HG03378 (cell line): Measurements from ENCODE around the gene ACTG1.
"Not testable (repeated sequence)": the region's sequence is repeated elsewhere in the genome, so short reads cannot be mapped to it uniquely, and the experiment has no call there.

Experiments
- ATAC-seq: cut with Tn5 transposase; IDR thresholded peaks from one replicate; pipeline ENCODE4 v1.9.1; 2021; ENCODE audit warnings: mild to moderate bottlenecking, moderate library complexity; ENCODE audit not compliant: unreplicated experiment

The ACTG1 gene

DNA sequence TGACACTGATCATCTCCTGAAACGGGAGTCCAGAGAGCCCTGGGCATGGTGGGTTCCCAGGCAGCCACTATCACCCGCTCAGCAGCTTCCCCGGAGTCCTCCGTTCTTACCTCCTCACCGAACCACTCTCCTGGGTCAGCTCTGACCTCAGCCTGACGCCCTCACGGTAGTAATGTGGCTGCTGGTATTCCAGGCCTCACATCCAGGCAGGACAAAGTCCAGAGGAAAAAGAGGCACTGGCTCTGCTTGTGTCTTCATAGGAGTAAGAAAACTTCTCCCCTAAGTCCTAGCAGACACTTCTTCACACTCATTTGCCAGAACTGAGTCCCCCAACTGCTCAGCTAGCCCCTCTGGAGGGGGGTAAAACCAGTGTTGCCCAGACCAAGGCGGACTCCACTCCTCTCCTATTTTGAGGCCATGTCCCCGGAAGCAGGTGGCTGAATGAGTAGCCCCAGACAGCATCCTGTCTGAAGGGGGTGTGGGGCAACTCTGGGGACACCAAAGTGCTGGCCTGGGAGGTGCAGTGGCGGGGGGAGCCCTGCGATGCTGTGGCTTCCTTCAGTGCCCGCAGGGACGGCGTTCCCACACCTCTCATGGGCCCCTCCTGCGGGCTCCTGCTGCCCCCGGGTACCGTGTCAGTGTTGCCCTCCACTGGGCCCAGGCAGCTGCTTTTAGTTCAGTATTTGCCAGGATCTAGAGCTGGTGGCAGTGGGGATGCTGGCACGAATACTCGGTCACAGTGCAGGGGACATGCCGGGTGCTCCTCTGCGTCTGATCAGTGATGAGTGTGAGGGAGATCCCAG is 20.9 kb upstream of the ACTG1 start:
- no peak for ATAC-seq

DNA sequence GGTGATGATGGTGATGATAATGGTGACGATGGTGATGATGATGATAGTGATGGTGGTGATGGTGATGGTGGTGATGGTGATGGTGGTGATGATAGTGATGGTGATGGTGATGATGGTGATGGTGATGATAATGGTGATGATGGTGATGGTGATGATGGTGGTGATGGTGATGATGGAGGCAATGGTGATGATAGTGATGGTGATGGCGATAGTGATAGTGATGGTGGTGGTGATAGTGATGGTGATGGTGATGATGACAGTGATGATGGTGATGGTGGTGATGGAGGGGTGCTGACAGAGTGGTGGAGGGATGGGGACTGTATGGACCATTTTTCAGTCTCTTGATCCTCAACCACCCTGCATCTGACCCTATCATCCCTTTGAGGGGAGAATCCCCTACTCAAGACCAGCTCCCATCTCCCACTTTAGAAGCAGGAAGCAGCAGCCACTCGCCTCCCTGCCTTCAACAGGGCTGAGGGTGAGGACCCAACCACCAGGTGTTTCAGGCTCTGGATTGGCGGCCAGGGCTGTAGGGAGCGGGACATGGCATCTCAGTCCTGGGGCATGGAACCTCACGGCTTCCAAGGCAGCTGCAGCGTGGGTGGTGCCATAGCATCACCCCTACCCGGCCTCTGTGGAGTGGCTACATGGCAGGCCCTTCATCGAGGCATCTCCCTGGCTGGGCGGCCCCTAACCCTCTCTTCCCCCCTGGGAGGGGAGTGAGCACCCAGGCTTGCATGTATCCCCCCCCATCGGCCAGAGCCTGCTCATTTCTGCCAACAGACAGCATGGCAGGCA is 20.1 kb upstream of the ACTG1 start:
- no peak for ATAC-seq

DNA sequence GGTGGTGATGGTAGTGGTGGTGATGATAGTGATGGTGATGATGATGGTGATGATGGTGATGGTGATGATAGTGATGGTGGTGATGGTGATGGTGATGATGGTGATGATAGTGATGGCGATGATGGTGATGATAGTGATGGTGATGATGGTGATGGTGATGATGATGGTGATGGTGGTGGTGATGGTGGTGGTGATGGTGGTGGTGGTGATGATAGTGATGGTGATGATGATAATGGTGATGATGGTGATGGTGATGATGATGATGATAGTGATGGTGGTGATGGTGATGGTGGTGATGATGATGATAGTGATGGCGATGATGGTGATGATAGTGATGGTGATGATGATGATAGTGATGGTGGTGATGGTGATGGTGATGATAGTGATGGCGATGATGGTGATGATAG is 19.4 kb upstream of the ACTG1 start:
- ATAC-seq: not testable (repeated sequence)

DNA sequence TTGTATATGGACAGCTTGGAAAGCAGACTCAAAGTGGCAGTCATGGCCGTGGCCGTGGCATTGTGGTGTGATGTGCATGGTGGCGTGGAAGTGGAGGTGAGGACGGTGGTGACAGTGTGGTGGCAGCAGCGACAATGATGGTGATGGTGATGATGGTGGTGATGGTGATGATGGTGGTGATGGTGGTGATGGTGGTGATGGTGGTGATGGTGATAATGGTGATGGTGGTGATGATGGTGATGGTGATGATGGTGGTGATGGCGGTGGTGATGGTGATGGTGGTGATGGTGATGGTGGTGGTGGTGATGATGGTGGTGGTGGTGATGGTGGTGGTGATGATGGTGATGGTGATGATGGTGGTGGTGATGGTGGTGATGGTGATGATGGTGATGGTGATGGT is 18.4 kb upstream of the ACTG1 start:
- not testable (repeated sequence) for ATAC-seq

DNA sequence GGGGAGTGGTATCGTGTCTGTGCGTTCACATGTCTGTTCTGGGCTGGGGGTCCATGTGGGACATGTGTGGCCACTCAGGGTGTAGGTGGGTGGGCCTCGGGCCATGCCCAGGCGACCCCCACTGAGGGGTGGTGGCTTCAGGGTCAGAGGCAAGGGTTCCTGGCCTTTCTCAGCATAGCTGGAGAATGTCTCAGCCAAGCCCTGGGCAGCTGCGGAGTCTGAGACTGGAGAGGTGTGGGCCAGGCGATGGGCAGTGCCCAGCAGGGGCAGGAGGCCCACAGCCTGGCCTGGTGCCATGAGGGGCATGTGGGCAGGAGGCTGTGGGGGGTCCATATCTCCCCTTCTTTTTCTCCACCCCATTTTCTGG is 16.8 kb upstream of the ACTG1 start:
- no peak for ATAC-seq

DNA sequence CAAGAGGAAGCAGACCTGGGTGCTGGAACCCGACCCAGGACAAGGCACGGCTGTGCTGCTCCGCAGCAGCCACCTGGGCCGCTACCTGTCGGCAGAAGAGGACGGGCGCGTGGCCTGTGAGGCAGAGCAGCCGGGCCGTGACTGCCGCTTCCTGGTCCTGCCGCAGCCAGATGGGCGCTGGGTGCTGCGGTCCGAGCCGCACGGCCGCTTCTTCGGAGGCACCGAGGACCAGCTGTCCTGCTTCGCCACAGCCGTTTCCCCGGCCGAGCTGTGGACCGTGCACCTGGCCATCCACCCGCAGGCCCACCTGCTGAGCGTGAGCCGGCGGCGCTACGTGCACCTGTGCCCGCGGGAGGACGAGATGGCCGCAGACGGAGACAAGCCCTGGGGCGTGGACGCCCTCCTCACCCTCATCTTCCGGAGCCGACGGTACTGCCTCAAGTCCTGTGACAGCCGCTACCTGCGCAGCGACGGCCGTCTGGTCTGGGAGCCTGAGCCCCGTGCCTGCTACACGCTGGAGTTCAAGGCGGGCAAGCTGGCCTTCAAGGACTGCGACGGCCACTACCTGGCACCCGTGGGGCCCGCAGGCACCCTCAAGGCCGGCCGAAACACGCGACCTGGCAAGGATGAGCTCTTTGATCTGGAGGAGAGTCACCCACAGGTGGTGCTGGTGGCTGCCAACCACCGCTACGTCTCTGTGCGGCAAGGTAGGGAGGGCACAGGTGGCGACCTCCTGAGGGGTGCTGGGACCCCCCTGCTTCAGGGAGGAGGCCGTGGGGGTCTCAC is 16.2 kb upstream of the ACTG1 start:
- ATAC-seq: no peak

DNA sequence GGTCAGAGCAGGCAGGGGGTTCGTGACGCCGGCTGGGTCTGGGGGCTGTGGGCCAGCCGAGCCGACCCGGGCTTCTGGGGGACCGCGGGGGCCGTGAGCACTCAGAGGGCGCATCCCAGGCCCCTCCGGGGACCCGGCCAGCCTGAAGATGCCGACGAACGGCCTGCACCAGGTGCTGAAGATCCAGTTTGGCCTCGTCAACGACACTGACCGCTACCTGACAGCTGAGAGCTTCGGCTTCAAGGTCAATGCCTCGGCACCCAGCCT is 15.7 kb upstream of the ACTG1 start:
- no peak for ATAC-seq

DNA sequence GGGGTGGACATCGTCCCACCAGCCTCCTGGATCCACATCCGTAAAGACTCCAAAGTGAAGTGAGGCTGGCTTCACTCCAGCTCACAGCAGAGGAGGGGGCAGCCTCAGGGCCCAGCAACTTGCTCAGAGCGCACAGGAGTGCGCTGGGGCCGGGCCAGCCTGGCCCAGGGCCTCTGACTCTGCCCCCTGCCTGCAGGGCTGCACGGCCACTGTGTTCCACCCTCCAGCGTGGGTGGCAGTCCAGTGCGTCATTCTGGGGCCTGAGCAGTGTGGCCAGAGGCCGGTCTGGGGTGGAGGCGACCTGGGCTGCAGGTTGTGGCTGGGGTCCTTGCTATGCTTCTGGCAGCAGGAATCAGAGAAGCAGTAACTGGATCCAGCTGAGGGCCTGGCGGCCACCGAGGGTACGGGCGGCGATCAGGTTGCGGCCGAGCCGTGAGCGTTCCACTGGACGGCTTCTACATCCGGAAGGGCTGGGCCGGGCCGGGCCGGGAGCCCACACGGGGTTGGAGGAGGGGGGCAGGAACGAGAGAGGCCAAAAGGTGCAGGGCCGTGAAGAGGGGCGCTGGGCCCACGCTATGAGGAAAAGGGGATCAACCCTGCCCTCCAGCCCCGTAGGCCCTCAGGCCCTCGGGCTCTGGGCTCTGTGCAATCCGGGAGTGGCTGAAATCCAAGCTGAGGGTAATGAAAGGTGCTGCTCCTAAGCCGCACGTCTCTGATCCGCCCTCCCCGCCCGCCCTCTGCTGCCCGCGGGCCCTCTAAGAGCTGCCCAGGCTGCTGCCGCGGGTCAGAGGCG is 15.2 kb upstream of the ACTG1 start, which contains the start of gene FSCN2:
FSCN2 (plus strand) TSS at position 787 of the 793 bp plus-strand sequence. CDS start 155 bp downstream, outside the sequence.
- no peak for ATAC-seq

DNA sequence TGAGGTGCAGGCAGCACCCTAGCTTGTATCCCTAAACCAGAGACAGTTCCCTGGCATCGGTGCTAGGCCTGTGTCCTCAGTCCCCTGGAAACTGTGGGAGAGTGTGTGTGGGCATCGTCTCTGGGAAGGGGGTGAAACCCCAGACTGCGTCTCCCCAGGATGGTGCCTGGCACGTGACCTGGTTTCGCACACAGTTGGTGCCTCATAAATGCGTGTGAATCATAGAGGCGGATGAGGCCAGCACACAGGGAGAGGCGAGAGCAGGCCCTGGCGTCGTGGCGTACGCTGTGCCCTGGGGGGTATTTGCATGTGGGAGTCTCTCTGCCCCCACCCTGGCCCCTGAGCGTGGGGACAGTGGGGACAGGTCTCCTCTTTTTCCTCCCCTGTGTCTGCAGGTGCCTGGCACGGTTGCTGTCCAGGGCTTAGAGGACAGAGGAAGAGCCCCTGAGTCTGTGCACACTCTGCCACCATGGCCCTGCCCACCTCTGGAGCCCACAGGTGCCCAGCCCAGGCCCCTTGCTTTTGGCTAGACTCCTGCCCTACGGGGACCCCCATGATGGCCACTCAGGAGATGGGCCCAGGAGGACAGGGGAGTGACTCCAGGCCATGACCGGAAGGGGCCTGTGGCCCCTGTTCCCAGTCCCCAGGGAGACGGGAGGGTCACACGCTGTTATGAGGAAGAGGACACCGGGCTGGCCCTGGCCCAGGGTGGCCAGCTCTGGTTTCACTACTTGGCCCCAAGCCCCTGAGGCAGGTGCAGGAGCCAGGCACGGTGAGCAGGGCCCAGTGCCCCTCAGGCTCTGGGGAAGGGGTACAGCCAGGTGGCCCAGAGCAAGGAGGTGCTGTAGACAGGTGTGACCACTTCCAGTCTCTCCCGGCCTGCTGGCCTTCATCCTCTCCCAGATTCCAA is 14.3 kb upstream of the ACTG1 start:
- ATAC-seq: no peak

DNA sequence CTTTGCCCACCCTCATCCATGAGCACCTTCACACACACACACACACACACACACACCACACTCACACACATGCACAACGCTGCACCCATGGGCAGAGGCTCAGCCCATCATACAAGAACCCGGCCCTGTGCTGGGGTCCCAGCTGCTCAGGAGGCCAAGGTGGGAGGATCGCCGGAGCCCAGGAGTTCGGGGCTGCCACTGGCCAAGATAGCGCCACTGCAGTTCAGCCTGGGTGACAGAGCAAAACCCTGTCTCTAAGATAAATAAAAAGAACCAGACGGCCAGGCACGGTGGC is 12.2 kb upstream of the ACTG1 start:
- ATAC-seq: no peak

DNA sequence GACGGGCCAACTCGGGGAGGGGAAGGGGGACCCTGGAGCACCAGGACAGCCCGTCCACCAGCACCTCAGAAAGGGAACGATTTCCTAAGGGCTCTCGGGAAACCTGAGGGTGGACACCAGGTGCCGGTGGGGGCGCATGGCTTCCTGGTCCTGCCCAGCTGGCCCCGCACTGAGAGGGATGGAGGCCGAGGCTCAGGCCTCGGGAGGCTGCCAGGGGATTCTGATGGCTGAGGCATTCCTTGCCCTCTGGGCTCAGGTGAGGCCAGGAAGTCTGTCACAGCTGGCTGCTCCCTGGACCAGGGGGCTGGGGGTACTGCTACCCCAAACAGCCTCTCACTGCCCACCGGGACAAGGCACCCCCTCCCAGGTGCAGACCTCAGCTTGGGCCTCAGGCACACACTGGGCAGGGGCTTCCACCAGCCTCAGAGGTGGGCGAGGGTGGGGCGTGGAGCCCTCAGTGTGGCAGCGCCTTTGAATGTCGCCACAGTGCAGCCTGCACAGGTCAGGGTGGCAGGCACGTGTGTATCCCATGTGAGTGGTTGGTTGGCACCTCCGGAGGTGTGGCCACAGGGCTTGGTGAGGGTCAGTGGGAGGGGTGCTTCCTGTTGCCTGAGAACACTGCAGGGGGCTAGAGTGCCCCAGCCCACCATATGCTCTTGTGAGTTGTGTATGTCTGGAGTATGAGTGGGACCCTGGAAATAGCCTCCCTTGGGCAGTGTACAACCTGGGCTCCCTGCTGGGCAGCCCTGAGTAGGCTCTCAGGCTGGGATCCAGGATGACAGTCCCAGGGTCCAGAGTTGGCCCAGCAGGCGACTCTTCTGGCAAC is 11.7 kb upstream of the ACTG1 start:
- no peak for ATAC-seq

DNA sequence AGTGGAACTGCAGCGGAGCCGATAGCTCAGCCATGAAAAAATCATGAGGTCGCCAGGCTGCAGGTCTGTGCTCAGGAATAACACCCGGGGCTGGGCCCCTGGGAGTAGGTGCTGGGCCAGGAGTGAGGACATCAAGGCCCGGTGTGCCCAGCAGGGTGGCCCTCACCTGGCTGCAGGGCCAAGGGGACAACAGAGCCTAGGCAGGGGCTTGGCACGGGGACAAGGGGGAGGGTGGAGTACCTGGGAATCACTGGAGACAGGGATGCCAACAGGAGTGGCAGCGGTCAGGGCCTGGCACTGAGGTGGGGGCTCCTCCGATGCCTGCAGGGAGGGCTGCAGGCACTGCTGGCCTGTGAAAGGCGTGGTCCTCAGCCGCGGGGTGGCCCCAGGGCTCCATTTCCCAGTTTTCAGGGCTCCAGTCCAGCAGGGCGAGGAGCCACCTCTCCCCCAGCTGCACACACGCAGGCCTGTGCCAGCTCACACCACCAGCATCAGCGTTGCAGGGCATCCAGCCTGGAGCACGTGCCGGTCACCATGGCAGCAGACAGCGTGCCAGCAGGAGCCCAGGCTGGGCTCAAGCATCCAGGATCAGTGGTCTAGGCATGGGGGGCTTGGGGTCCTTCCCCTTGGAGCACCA is 10.9 kb upstream of the ACTG1 start:
- no peak for ATAC-seq

DNA sequence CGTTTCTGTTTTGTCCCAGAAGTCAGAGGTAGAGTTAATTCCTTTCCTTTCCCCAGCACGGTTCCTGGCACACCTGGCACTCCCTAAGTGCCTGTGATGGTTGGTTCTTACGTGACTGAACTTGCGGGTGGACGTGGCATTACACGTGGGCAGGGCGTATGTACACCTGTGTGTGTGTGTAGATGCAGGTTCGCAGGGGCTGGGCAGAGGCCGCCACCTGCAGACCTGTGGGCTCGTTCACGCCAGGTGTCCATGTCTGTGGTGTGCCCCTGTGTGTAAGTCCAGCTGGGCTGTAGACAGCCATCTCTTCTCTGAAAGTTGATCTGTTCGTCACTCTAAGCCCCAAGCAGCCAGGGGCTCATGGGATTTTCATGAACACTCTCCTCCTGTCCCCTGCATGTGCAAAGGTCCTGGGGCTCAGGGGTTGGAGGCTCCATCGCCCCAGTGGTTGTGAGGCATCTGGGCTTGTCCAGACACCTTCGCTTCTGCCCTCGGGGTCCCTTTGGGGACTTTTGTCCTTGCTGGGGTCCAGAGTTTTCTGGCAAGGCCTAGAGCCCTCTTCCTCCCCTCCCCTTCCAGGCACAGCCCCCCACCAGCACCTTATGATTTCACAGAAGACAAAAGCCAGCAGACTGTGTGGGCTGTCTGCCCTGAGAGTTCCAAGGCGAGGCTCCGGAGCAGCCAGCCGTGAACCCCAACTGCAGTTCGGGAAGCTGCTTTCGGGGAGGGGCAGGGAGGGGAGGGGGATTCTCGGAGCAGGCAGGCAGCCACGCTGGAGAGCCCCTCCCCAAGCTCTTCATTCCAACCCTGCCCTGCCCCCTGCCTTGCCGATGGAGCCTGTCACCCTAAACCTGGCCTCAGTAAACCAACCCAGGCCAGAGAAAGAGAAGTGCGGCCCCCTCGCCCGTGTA is 10.1 kb upstream of the ACTG1 start:
- ATAC-seq: no peak

DNA sequence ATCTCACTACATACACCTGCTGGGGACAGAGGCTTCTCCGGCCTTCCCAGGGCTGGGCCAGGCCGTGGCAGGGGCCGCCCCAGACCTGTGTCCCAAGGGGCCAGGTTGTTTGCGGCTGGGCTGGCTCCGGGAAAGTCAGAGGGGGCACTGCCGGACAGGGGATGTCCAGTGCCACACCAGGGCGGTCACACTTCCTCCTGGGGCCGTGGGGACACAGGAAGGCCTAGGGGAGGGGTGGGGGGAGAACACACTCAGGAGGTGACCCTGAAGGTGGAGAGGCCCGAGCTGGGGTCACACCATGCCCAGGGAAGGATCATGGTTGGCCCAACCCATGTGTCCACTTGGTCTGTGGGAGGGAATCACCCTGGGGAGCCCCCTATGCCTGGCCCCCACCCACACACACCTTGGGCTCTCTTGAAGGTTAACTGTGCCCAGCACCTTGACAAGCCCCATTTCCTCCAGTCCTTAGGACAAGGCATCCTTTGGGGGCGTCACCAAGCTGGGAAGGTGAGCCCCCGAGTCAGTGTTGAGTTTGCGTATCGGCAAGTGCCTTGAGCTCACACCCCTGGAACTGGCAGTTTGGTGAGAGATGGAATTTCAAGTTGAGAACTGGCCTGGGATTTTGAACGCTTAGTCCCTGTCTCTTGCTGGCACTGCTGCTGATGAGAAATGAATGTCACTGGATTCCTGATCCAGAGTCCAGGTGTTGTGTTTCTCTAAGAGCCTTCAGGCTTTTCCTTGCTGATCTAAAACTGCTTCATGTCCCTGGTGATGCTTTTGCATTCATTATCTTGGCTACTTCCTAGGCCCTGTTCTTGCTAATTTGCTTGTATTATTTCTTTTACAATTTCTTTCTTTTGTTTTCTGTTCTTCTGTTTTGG is 7.7 kb upstream of the ACTG1 start:
- ATAC-seq: no peak

DNA sequence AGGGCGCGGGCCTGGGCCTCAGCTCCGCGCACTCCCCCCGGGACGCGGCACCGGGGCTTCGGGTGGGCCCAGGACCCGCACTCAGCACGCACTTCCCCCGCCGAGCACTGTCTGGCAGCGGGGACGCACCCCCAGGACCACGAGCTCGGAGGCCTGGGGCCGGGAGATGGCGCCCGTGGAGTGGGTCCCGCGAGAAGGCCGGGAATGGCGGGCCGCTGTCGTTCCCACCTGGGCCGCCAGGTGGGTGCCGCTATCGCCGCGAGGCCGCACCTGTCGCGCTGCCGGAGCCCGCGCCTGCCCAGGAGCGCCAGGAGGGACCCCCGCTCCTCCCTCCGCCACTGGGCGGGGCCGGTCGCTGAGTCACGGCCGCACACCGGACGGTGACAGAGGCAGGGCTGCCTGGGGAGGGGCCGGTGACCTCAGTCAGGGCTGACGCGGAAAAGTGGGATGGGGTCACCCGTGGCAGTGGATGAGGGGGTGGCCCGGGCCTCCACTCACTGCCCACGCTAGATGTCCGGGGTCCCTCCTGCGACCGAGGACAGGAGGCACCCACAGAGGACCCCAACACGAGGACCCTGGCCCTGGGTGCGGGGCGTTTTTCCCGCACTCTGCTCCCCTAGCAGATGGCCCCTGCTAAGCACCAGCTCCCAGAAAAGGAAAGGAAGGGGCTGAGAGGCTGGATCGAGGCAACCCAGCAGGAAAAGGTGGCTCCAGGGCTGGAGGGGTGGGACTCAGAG is 6.9 kb upstream of the ACTG1 start:
- no peak for ATAC-seq

DNA sequence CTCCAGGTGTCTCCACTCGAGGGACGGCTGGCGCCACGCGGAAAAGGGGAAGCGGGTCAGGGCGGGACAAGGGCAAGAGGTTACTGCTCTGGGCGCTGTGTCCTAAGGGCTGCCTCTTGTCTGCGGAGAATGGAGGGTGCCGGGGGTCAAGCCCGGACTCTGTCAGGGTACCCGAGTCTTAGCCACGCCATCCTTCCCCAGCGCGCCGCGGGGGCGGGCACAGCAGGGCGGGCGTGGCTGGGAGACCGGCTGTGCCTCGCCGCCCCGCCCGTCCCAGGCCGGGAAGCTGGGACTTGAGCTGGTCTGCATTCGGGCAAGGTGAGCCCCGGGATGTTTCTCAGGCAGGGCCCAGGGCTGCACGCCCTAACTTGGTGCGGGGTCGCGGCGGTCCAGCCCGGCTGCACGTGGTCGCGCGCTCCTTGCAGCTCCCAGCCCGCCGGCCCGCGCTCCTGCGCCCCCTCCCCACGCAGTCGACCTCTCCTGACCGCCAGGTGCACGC is 6.2 kb upstream of the ACTG1 start:
- ATAC-seq: no peak
